ENCODE results near the gene PRICKLE1.

DNA sequence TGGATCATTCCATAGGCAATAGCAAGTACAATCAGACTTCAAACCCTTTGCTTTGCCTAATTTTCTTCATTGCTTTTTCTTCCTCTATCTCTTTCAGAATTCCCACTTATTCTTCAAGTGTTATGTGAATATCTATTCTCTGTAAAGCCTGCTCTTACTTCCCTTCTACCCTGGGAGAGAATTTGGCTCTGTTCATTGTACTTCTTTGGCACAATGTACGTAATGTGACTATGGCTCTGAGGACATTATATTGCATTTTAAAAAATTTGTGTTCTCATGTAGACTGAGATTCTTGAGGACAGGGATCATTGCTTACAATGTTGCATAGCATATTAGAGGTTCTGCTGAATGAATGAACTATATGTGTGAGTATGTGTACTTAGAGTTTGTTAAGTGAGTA, 16.9 kb upstream of the PRICKLE1 start:
- TF ChIP-seq U2AF2 (IDR thresholded peaks at IDR 0.05; ENCODE audit: low read depth, low read length) (no peak), FOXA1 (IDR thresholded peaks at IDR 0.05) (no peak), FOXA1 (CRISPR knock-in tag; IDR thresholded peaks at IDR 0.05) (no peak), EP300 (IDR thresholded peaks at IDR 0.05; ENCODE audit: low read depth in 2 of 2, low read length in 2 of 2) (no peak), EP300 (CRISPR knock-in tag; IDR thresholded peaks at IDR 0.05; ENCODE audit: borderline replicate concordance) (no peak), KLF13 (CRISPR knock-in tag; IDR thresholded peaks at IDR 0.05) (no peak)
- TF ChIP-seq, protein P1, sequence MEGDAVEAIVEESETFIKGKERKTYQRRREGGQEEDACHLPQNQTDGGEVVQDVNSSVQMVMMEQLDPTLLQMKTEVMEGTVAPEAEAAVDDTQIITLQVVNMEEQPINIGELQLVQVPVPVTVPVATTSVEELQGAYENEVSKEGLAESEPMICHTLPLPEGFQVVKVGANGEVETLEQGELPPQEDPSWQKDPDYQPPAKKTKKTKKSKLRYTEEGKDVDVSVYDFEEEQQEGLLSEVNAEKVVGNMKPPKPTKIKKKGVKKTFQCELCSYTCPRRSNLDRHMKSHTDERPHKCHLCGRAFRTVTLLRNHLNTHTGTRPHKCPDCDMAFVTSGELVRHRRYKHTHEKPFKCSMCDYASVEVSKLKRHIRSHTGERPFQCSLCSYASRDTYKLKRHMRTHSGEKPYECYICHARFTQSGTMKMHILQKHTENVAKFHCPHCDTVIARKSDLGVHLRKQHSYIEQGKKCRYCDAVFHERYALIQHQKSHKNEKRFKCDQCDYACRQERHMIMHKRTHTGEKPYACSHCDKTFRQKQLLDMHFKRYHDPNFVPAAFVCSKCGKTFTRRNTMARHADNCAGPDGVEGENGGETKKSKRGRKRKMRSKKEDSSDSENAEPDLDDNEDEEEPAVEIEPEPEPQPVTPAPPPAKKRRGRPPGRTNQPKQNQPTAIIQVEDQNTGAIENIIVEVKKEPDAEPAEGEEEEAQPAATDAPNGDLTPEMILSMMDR (CRISPR knock-in tag; IDR thresholded peaks at IDR 0.05): no peak
- TF ChIP-seq, protein P2, sequence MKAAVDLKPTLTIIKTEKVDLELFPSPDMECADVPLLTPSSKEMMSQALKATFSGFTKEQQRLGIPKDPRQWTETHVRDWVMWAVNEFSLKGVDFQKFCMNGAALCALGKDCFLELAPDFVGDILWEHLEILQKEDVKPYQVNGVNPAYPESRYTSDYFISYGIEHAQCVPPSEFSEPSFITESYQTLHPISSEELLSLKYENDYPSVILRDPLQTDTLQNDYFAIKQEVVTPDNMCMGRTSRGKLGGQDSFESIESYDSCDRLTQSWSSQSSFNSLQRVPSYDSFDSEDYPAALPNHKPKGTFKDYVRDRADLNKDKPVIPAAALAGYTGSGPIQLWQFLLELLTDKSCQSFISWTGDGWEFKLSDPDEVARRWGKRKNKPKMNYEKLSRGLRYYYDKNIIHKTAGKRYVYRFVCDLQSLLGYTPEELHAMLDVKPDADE (CRISPR knock-in tag; IDR thresholded peaks at IDR 0.05): no peak
